WI38 (cell line): ENCODE data around the gene NPSR1.

Experiments
- H3K4me3 ChIP-seq: 2 replicates; pipeline ENCODE4 v1.5.1; 2011; ENCODE audit warnings: low read depth, mild to moderate bottlenecking, control low read depth, low read length
- CTCF ChIP-seq: IDR thresholded peaks from 2 replicates; pipeline ENCODE4 v1.5.1; 2012; ENCODE audit warnings: low read depth, mild to moderate bottlenecking, control low read depth, low read length

NPSR1 gene

DNA sequence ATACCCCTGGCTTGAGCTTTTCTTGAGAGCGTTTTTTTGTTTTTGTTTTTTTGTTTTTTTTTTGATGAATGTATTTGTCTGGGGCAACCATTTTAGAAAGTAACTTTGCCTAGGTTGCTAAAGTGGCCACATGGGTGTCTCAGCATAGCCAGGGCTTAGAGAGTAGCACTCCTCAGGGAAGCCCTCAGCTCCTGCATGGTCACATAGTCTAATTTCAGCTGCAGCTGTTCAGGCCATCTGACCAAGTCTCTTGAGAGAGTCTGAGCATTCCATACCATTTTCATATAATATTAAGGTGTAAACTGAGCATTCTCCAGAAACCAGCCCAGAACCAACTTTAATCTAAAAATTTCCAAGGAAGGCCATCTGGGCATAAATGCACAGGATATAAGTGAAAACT, 186.4 kb downstream of the NPSR1 start:
- no peak for TF ChIP-seq CTCF

DNA sequence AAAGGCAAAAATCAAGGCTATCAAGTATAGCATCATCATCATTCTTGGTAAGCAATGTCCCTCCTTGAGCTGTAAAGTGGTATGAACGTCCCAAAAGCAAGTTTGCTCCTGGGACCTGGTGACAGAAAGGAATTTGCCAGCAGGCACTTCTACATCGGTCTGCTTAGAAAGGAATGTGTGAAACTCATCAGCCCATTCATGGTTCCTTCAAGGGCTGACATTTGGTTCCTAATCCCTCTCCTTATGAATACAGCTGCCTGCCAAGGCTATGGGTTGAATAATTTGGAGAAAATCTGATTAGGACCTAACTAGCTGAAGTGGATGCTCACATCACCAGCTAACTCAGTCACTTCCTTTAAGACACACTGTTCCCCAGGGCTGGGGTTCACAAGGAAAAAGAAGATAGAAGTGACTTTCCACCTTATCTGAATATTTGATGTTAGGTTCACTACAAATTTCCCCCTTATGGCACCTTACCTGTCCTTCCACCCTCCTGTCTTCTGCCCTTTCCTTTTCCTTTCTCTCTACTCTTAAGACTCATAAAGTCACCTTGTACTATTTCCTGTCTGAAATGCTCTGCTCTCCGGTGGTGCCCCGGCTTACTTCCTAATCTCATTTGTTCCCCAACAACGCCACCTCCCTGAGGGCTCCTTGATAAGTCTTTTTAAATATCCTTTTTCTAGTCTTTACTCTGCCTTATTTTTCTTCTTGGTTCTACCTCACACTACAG, 187.1 kb downstream of the NPSR1 start:
- H3K4me3 ChIP-seq = no peak overlapping the region
- no peak for TF ChIP-seq CTCF

More for the DNA sequence above, 186.4 kb downstream of the NPSR1 start:
- no peak overlapping the region for H3K4me3 ChIP-seq

GRCh38 chr7:34845666-34846361, 187.8 kb downstream of the NPSR1 start:
- no peak overlapping the region for H3K4me3 ChIP-seq
- no peak for TF ChIP-seq CTCF

DNA sequence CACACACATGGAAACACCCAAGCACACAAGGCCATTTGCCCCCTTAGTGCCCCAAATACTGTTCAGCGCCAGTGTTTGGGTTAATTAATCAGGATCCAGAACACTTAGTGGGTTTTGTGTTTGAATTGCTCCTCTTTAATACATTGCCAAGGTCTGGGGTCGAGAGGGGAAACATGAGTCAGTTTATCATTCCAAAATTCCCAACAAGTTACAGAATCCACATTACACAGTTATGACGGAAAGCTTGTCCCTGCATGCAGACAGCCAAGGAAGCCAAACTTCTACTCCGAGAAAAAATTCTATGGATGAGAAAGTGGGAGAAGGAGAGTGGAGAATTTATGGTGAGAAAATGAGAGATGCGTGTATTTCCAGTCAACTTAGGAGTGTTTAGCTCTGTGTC, 189.0 kb downstream of the NPSR1 start:
- no peak for TF ChIP-seq CTCF
- H3K4me3 ChIP-seq = no peak overlapping the region

GRCh38 chr7:34848670-34849069, 190.7 kb downstream of the NPSR1 start:
- no peak for TF ChIP-seq CTCF
- H3K4me3 ChIP-seq = no peak overlapping the region

DNA sequence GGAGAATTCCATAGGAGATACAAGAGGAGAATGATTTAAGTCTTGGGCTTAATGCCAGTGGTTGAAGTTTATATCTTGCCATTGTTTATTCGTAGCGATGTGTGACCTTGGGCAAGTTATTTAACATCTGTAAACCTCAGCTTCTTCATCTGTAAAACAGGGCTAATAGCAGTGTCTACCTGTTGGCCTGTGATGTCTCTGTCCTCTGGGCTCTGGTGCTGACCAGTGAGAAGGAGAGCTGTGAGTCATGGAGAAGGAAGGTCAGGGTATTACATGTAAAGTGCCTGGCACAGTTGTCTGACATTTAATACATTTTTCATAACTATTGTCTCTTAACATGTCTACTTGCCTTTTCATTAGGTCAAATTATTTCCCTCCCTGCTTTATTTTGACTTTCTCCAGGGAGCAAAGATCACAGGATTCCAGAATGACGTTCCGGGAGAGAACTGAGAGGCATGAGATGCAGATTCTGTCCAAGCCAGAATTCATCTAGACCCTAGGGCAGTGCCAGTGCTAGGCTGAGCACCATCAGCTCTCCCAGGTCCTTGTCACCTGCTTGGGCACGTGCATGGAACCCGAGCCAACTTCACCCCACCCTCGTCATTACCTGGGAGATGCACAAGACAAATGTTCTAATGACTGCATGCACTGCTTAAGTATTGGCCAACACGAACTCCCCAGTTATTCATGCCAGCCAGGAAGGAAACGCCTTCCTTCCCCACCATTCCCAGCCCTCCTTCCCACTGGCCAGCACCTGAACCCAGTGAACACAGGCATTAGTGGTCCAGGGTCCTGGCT, 191.3 kb downstream of the NPSR1 start:
- H3K4me3 ChIP-seq = no peak overlapping the region
- TF ChIP-seq CTCF = no peak
